K562 (cell line): ENCODE results near the gene CREB3L1. TPM values are rescaled to one million over a fixed set of nuclear protein-coding genes. Genes with fewer than 3 reads are reported as not detected.

Source experiments
- CHD1 ChIP-seq: fragments of 200-600 bp; sonication (generic); IDR thresholded peaks from one replicate; pipeline ENCODE4 v1.6.1; 2012; ENCODE audit warnings: mild to moderate bottlenecking, moderate library complexity, low read length, inconsistent platforms
- CXXC5 ChIP-seq: fragments of 250-450 bp; sonication (Bioruptor Pico); IDR thresholded peaks from 2 replicates; pipeline ENCODE4 v1.8.0; 2022; ENCODE audit warnings: inconsistent platforms, mild to moderate bottlenecking, moderate library complexity
- GABPA ChIP-seq: fragments of 200-800 bp; sonication (Bioruptor generic); conservative IDR thresholded peaks from 2 replicates; pipeline ENCODE4 v1.6.1; 2016; ENCODE audit warnings: low read depth, missing genetic modification characterization, missing compliant biosample characterization
- GABPB1 ChIP-seq: sonication (generic); formaldehyde crosslinking; IDR thresholded peaks from 2 replicates; pipeline ENCODE4 v1.8.0; 2022; ENCODE audit warnings: mild to moderate bottlenecking, missing genetic modification reagents
- GATAD2B ChIP-seq: fragments of 450-650 bp; IDR thresholded peaks from 2 replicates; pipeline ENCODE4 v1.6.1; 2017; ENCODE audit warnings: mild to moderate bottlenecking, borderline replicate concordance
- KAT7 ChIP-seq: sonication (generic); formaldehyde crosslinking; IDR thresholded peaks from 2 replicates; pipeline ENCODE4 v1.8.0; 2022; ENCODE audit warnings: missing genetic modification reagents, mild to moderate bottlenecking, borderline replicate concordance
- MTA3 ChIP-seq: fragments of 450-650 bp; formaldehyde crosslinking; IDR thresholded peaks from 2 replicates; pipeline ENCODE4 v1.6.1; 2017; ENCODE audit warnings: mild to moderate bottlenecking, borderline replicate concordance
- POLR2G ChIP-seq: fragments of 200-400 bp; formaldehyde crosslinking; IDR thresholded peaks from 2 replicates; pipeline ENCODE4 v1.6.1; 2017; ENCODE audit warnings: low read depth, mild to moderate bottlenecking, antibody characterized with exemption, low read length, moderate library complexity
- RBFOX2 ChIP-seq: fragments of 200-400 bp; formaldehyde crosslinking; IDR thresholded peaks from 2 replicates; pipeline ENCODE4 v1.6.1; 2017; ENCODE audit warnings: low read depth, mild to moderate bottlenecking, low read length, moderate library complexity
- SIN3A ChIP-seq, 2 experiments: fragments of 150-350 bp in 1 of 2; IDR thresholded peaks; 2 replicates each; pipeline ENCODE4 v1.6.1; 2011 to 2016; ENCODE audit warnings: borderline replicate concordance in 2 of 2, low read depth in 2 of 2, low read length in 2 of 2, mild to moderate bottlenecking in 2 of 2, moderate library complexity in 2 of 2; ENCODE audit not compliant: control insufficient read depth in 1 of 2
- ZNF146 ChIP-seq: IDR thresholded peaks from one replicate; pipeline ENCODE4 v1.6.1; 2018; ENCODE audit warnings: missing compliant biosample characterization; ENCODE audit not compliant: unreplicated experiment
- polyA plus RNA-seq, 8 experiments: library from polyadenylated mRNA; depleted of rRNA in 4 of 8; stranded (reverse) in 5 of 8; unstranded in 3 of 8; fragments of >200 nt; fragmentation: Nextera tagmentation in 2 of 8; fragmentation: Illumina TruSeq in 1 of 8; extraction: Ambion mirVana in 2 of 8; extraction: Trizol in 1 of 8; gene quantifications; 2 replicates each; pipeline versions ENCODE4 v1.2.1 to v1.2.3, GENCODE V29; 2011 to 2014; ENCODE audit warnings: inconsistent platforms in 1 of 8, missing spikeins in 1 of 8
- total RNA-seq, 7 experiments: library from RNA; depleted of rRNA in 6 of 7; stranded (reverse); fragments of >200 nt in 6 of 7; fragmentation: Illumina TruSeq in 2 of 7; extraction: Trizol in 2 of 7; gene quantifications; 2 replicates each; pipeline versions ENCODE4 v1.2.1 to v1.2.3, GENCODE V29; 2011 to 2021; ENCODE audit warnings: low replicate concordance in 1 of 7
- TF ChIP-seq, protein P1 (sequence below), 2 experiments: fragments of 450-650 bp in 1 of 2; sonication (generic) in 1 of 2; formaldehyde crosslinking in 1 of 2; IDR thresholded peaks; 2 replicates each; pipeline versions ENCODE4 v1.7.1 to v1.9.0; 2016 to 2022; ENCODE audit warnings: inconsistent platforms in 1 of 2, mild to moderate bottlenecking in 1 of 2, missing genetic modification reagents in 1 of 2
- TF ChIP-seq, protein P2 (sequence below): sonication (generic); formaldehyde crosslinking; IDR thresholded peaks from 2 replicates; pipeline ENCODE4 v1.8.1; 2023; ENCODE audit warnings: mild to moderate bottlenecking, missing genetic modification reagents, moderate library complexity
- TF ChIP-seq, protein P3 (sequence below): fragments of 250-450 bp; sonication (Bioruptor Pico); IDR thresholded peaks from 2 replicates; pipeline ENCODE4 v1.4.0; 2020; ENCODE audit warnings: borderline replicate concordance

The CREB3L1 gene
- total and polyA plus RNA-seq, 9 of the 15 experiments (the other 6 are each of a cell fraction or from before 2014, with no cell fraction given), result 1.2 to 27.6 (median 3.7) TPM

DNA sequence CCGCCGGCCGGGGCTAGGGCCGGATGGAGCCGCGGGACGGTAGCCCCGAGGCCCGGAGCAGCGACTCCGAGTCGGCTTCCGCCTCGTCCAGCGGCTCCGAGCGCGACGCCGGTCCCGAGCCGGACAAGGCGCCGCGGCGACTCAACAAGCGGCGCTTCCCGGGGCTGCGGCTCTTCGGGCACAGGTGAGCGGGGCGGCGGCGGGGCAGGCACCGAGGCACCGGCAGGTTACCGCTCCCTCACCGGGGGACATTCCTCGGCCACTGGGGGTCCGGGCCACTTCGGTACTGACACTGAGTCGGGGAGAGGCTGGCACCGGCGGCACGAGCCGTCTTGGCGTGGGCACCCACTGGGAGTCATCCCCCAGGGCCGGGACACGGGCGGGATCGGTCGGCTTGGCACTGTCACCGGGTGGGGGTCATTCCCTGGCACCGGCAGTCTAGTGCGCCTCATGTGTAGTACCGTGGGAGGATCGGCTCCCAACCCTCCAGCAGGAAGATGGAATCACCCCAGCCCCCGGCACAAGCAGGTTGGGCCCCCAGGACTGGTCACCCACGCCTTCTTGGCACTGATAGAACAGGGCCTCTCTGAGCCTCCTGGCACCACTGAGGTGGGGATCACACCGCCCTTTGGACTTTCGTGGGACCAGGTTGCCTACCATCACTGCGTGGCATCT, 70.3 kb downstream of the CREB3L1 start (continued):
- TF ChIP-seq, protein P1, sequence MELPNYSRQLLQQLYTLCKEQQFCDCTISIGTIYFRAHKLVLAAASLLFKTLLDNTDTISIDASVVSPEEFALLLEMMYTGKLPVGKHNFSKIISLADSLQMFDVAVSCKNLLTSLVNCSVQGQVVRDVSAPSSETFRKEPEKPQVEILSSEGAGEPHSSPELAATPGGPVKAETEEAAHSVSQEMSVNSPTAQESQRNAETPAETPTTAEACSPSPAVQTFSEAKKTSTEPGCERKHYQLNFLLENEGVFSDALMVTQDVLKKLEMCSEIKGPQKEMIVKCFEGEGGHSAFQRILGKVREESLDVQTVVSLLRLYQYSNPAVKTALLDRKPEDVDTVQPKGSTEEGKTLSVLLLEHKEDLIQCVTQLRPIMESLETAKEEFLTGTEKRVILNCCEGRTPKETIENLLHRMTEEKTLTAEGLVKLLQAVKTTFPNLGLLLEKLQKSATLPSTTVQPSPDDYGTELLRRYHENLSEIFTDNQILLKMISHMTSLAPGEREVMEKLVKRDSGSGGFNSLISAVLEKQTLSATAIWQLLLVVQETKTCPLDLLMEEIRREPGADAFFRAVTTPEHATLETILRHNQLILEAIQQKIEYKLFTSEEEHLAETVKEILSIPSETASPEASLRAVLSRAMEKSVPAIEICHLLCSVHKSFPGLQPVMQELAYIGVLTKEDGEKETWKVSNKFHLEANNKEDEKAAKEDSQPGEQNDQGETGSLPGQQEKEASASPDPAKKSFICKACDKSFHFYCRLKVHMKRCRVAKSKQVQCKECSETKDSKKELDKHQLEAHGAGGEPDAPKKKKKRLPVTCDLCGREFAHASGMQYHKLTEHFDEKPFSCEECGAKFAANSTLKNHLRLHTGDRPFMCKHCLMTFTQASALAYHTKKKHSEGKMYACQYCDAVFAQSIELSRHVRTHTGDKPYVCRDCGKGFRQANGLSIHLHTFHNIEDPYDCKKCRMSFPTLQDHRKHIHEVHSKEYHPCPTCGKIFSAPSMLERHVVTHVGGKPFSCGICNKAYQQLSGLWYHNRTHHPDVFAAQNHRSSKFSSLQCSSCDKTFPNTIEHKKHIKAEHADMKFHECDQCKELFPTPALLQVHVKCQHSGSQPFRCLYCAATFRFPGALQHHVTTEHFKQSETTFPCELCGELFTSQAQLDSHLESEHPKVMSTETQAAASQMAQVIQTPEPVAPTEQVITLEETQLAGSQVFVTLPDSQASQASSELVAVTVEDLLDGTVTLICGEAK (IDR thresholded peaks at IDR 0.05), result 0 out of 2 replicates have a peak, but pooled peaks have one; percentile 52
- TF ChIP-seq, protein P1 (CRISPR knock-in tag; IDR thresholded peaks at IDR 0.05), result no peak
- TF ChIP-seq CHD1 (peak; percentile 71), SIN3A (IDR thresholded peaks at IDR 0.05; ENCODE audit: borderline replicate concordance in 2 of 2, control insufficient read depth in 1 of 2, low read depth in 2 of 2, low read length in 2 of 2) (0 out of 4 replicates have a peak, but pooled peaks of 1 of the 2 experiments have one; percentile 54), RBFOX2 (peak; percentile 67), GABPB1 (peak; percentile 57; the same call in 1 of the 2 replicates), ZNF146 (no peak), MTA3 (peak; percentile 26; the same call in 1 of the 2 replicates), POLR2G (peak; percentile 78), CXXC5 (CRISPR knock-in tag) (0 out of 2 replicates have a peak, but pooled peaks have one; percentile 38), KAT7 (no peak), GATAD2B (0 out of 2 replicates have a peak, but pooled peaks have one; percentile 11), GABPA (tag) (peak; percentile 54)
- TF ChIP-seq, protein P2, sequence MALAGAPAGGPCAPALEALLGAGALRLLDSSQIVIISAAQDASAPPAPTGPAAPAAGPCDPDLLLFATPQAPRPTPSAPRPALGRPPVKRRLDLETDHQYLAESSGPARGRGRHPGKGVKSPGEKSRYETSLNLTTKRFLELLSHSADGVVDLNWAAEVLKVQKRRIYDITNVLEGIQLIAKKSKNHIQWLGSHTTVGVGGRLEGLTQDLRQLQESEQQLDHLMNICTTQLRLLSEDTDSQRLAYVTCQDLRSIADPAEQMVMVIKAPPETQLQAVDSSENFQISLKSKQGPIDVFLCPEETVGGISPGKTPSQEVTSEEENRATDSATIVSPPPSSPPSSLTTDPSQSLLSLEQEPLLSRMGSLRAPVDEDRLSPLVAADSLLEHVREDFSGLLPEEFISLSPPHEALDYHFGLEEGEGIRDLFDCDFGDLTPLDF, result 0 out of 2 replicates have a peak, but pooled peaks have one; percentile 53
- TF ChIP-seq, protein P3, sequence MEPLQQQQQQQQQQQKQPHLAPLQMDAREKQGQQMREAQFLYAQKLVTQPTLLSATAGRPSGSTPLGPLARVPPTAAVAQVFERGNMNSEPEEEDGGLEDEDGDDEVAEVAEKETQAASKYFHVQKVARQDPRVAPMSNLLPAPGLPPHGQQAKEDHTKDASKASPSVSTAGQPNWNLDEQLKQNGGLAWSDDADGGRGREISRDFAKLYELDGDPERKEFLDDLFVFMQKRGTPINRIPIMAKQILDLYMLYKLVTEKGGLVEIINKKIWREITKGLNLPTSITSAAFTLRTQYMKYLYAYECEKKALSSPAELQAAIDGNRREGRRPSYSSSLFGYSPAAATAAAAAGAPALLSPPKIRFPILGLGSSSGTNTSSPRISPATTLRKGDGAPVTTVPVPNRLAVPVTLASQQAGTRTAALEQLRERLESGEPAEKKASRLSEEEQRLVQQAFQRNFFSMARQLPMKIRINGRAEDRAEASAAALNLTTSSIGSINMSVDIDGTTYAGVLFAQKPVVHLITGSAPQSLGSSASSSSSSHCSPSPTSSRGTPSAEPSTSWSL (CRISPR knock-in tag), result no peak
